SK-N-SH (cell line): ENCODE measurements around the gene PWWP2B. TPM values are rescaled to one million over a fixed set of nuclear protein-coding genes. Genes with fewer than 3 reads are reported as not detected.

Experiments used
- CTCF ChIA-PET: fragments of 300-600, 350-600 bp; formaldehyde crosslinking; extraction: SDS; loops from one replicate; lab custom pipeline; 2021; lab: Yijun Ruan, JAX
- POLR2A ChIA-PET: fragments of 350-600 bp; sonication (Branson Sonifier 250); formaldehyde crosslinking; extraction: SDS; loops from one replicate; lab custom pipeline; 2020; ENCODE audit warnings: antibody characterized with exemption, inconsistent platforms; lab: Yijun Ruan, JAX
- DNase-seq: peaks from one replicate; pipeline ENCODE4 v3.0.0; 2012
- H2AFZ ChIP-seq: fragments of 200-600 bp; sonication (generic); 2 replicates; pipeline ENCODE4 v1.8.1; 2016; ENCODE audit warnings: antibody characterized with exemption, mild to moderate bottlenecking, low read depth
- H3F3A ChIP-seq: fragments of 200-600 bp; sonication (generic); replicated peaks from 2 replicates; pipeline ENCODE3; 2016; ENCODE audit warnings: antibody characterized with exemption, mild to moderate bottlenecking; ENCODE audit not compliant: insufficient read depth
- H3K27ac ChIP-seq, 2 experiments: fragments of 200-500 bp in 1 of 2; fragments of 200-600 bp in 1 of 2; sonication (Bioruptor generic) in 1 of 2; sonication (generic), shearing (Covaris generic) in 1 of 2; 2 replicates each; pipeline versions ENCODE4 v1.5.1 to v1.6.1; 2014 to 2016; ENCODE audit warnings: low read depth in 2 of 2, inconsistent platforms in 1 of 2, low read length in 1 of 2, mild to moderate bottlenecking in 1 of 2, mixed read lengths in 1 of 2
- H3K27me3 ChIP-seq: fragments of 200-600 bp; sonication (generic), shearing (Covaris generic); 2 replicates; pipeline ENCODE4 v1.6.1; 2016; ENCODE audit warnings: mixed run types; ENCODE audit not compliant: insufficient read depth
- H3K36me3 ChIP-seq, 2 experiments: fragments of 200-500 bp in 1 of 2; fragments of 200-600 bp in 1 of 2; sonication (Bioruptor generic) in 1 of 2; sonication (generic) in 1 of 2; replicated peaks in 1 of 2; 2 replicates each; pipeline versions ENCODE3 to v1.5.1; 2014 to 2016; ENCODE audit warnings: low read length in 1 of 2, mild to moderate bottlenecking in 1 of 2; ENCODE audit not compliant: insufficient read depth in 2 of 2, control insufficient read depth in 1 of 2
- H3K4me1 ChIP-seq, 2 experiments: fragments of 200-500 bp in 1 of 2; fragments of 200-600 bp in 1 of 2; sonication (Bioruptor generic) in 1 of 2; sonication (generic), shearing (Covaris generic) in 1 of 2; 2 replicates each; pipeline versions ENCODE4 v1.5.1 to v1.6.1; 2014 to 2016; ENCODE audit warnings: low read depth in 1 of 2, low read length in 1 of 2, mixed run types in 1 of 2; ENCODE audit not compliant: insufficient read depth in 2 of 2, control insufficient read depth in 1 of 2
- H3K4me2 ChIP-seq: fragments of 200-600 bp; sonication (generic), shearing (Covaris generic); 2 replicates; pipeline ENCODE4 v1.6.1; 2017; ENCODE audit warnings: mixed run types
- H3K4me3 ChIP-seq, 2 experiments: fragments of 200-500 bp in 1 of 2; fragments of 200-600 bp in 1 of 2; sonication (Bioruptor generic) in 1 of 2; sonication (generic), shearing (Covaris generic) in 1 of 2; 2 replicates each; pipeline versions ENCODE4 v1.5.1 to v1.8.1; 2014 to 2016; ENCODE audit warnings: low read depth in 2 of 2, inconsistent platforms in 1 of 2, low read length in 1 of 2, mild to moderate bottlenecking in 1 of 2, mixed read lengths in 1 of 2, moderate library complexity in 1 of 2
- H3K79me2 ChIP-seq: fragments of 200-600 bp; sonication (generic); 2 replicates; pipeline ENCODE4 v1.8.1; 2017; ENCODE audit warnings: mild to moderate bottlenecking; ENCODE audit not compliant: insufficient read depth
- H3K9ac ChIP-seq: fragments of 200-600 bp; sonication (generic); 2 replicates; pipeline ENCODE4 v1.6.1; 2017; ENCODE audit warnings: mixed run types
- H3K9me2 ChIP-seq: fragments of 200-600 bp; sonication (generic); 2 replicates; pipeline ENCODE4 v1.6.1; 2017; ENCODE audit warnings: mixed run types
- H3K9me3 ChIP-seq: fragments of 200-600 bp; sonication (generic); 2 replicates; pipeline ENCODE4 v1.6.1; 2017; ENCODE audit warnings: mixed run types, mild to moderate bottlenecking, moderate library complexity
- H4K20me1 ChIP-seq: fragments of 200-600 bp; sonication (generic); 2 replicates; pipeline ENCODE4 v1.6.1; 2017; ENCODE audit warnings: mild to moderate bottlenecking, mixed run types; ENCODE audit not compliant: insufficient read depth
- CHD2 ChIP-seq: fragments of 150-350 bp; IDR thresholded peaks from 2 replicates; pipeline ENCODE4 v1.6.1; 2018; ENCODE audit warnings: low read length; ENCODE audit not compliant: partially characterized antibody
- EZH2phosphoT487 ChIP-seq: fragments of 200-600 bp; sonication (generic); IDR thresholded peaks from 2 replicates; pipeline ENCODE4 v1.6.1; 2017; ENCODE audit warnings: low read depth, mixed run types, mild to moderate bottlenecking, antibody characterized with exemption, moderate library complexity, borderline replicate concordance
- FOSL2 ChIP-seq: IDR thresholded peaks from 2 replicates; pipeline ENCODE4 v1.4.0; 2012; ENCODE audit warnings: low read depth, mild to moderate bottlenecking, moderate library complexity, borderline replicate concordance
- FOXJ3 ChIP-seq: sonication (generic); formaldehyde crosslinking; IDR thresholded peaks from 2 replicates; pipeline ENCODE4 v1.5.1; 2020; ENCODE audit warnings: mild to moderate bottlenecking, missing genetic modification reagents
- GABPA ChIP-seq: IDR thresholded peaks from 2 replicates; pipeline ENCODE4 v1.4.0; 2012; ENCODE audit warnings: low read depth, mild to moderate bottlenecking
- NFIC ChIP-seq: IDR thresholded peaks from 2 replicates; pipeline ENCODE4 v1.4.0; 2012; ENCODE audit warnings: borderline replicate concordance
- NRF1 ChIP-seq: IDR thresholded peaks from 2 replicates; pipeline ENCODE4 v1.6.1; 2012; ENCODE audit warnings: low read depth, mild to moderate bottlenecking, low read length
- POLR2AphosphoS5 ChIP-seq: IDR thresholded peaks from 2 replicates; pipeline ENCODE4 v1.6.1; 2012; ENCODE audit warnings: low read depth, low read length
- WGBS: methylation state at CpG from one replicate; pipeline ENCODE4 v1.1.6; 2017; ENCODE audit warnings: low lambda C conversion rate; 5-methylcytosine and 5-hydroxymethylcytosine counted together
- polyA plus RNA-seq, 3 experiments: library from polyadenylated mRNA; depleted of rRNA; stranded (reverse); fragments of >200 nt; gene quantifications; 2 replicates each; pipeline ENCODE4 v1.2.3, GENCODE V29; 2012
- TF ChIP-seq, protein P1 (sequence below): IDR thresholded peaks from 2 replicates; pipeline ENCODE4 v1.4.0; 2012; ENCODE audit warnings: low read depth
- TF ChIP-seq, protein P2 (sequence below): fragments of 200-600 bp; sonication (generic); IDR thresholded peaks from 2 replicates; pipeline ENCODE4 v1.6.1; 2017; ENCODE audit warnings: antibody characterized with exemption, mild to moderate bottlenecking, moderate library complexity
- TF ChIP-seq, protein P3 (sequence below): fragments of 150-350 bp; IDR thresholded peaks from 2 replicates; pipeline ENCODE4 v1.6.1; 2017; ENCODE audit warnings: antibody characterized with exemption, low read length, low read depth, borderline replicate concordance
- TF ChIP-seq, protein P4 (sequence below): IDR thresholded peaks from 2 replicates; pipeline ENCODE4 v1.4.0; 2012; ENCODE audit warnings: low read depth, borderline replicate concordance

PWWP2B gene
- polyA plus RNA-seq, 1 of the 3 experiments (the other 2 are of a cell fraction): 2.4 TPM

DNA sequence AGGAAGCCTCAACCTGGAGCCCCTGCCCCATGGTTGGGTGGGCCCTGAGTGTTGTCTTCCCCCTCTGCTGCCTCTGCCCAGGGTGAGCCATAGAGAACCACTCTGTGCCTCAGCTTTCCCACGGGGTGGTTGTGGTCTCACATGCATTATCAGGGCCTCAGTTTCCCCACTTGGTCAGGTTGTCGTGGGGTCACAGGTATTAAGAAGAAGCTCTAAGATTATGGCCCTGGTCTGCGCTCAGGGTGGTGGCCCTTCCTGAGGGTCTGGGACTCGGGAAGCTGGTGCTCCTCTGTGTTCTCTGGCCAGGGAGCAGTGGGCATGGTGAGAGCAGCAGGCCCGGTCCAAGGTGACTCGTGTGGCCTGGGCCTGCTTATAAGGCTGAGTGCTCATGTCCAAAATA is 47.2 kb upstream of the PWWP2B start:
- H3K27ac ChIP-seq: no peak overlapping the region
- no peaks in the 10 kb centered on the region for H3K27me3 ChIP-seq
- CTCF ChIA-PET: interaction anchor here (3.8 to 4.8 kb wide), 2 partner anchors 11 to 126 kb away, joined by 30 to 31 read pairs; no protein-coding TSS in a partner anchor
- peaks cover 5% of the 10 kb centered on the region; the same call in 1 of the 2 replicates for H4K20me1 ChIP-seq
- no peak for DNase-seq
- no peak overlapping the region for H3K4me3 ChIP-seq
- H3K4me2 ChIP-seq: no peak overlapping the region
- no peak overlapping the region for H2AFZ ChIP-seq
- no peaks in the 10 kb centered on the region for H3K79me2 ChIP-seq
- H3K4me1 ChIP-seq: no peaks in the 10 kb centered on the region
- no peak for TF ChIP-seq NRF1
- TF ChIP-seq, protein P1, sequence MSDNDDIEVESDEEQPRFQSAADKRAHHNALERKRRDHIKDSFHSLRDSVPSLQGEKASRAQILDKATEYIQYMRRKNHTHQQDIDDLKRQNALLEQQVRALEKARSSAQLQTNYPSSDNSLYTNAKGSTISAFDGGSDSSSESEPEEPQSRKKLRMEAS: no peak
- no peak for TF ChIP-seq CHD2
- TF ChIP-seq FOSL2: no peak
- TF ChIP-seq FOXJ3: no peak
- TF ChIP-seq, protein P2, sequence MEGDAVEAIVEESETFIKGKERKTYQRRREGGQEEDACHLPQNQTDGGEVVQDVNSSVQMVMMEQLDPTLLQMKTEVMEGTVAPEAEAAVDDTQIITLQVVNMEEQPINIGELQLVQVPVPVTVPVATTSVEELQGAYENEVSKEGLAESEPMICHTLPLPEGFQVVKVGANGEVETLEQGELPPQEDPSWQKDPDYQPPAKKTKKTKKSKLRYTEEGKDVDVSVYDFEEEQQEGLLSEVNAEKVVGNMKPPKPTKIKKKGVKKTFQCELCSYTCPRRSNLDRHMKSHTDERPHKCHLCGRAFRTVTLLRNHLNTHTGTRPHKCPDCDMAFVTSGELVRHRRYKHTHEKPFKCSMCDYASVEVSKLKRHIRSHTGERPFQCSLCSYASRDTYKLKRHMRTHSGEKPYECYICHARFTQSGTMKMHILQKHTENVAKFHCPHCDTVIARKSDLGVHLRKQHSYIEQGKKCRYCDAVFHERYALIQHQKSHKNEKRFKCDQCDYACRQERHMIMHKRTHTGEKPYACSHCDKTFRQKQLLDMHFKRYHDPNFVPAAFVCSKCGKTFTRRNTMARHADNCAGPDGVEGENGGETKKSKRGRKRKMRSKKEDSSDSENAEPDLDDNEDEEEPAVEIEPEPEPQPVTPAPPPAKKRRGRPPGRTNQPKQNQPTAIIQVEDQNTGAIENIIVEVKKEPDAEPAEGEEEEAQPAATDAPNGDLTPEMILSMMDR: no peak
- TF ChIP-seq GABPA: no peak
- TF ChIP-seq POLR2AphosphoS5: no peak
- TF ChIP-seq EZH2phosphoT487: no peak
- TF ChIP-seq NFIC: no peak
- TF ChIP-seq, protein P3, sequence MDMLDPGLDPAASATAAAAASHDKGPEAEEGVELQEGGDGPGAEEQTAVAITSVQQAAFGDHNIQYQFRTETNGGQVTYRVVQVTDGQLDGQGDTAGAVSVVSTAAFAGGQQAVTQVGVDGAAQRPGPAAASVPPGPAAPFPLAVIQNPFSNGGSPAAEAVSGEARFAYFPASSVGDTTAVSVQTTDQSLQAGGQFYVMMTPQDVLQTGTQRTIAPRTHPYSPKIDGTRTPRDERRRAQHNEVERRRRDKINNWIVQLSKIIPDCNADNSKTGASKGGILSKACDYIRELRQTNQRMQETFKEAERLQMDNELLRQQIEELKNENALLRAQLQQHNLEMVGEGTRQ: no peak
- TF ChIP-seq, protein P4, sequence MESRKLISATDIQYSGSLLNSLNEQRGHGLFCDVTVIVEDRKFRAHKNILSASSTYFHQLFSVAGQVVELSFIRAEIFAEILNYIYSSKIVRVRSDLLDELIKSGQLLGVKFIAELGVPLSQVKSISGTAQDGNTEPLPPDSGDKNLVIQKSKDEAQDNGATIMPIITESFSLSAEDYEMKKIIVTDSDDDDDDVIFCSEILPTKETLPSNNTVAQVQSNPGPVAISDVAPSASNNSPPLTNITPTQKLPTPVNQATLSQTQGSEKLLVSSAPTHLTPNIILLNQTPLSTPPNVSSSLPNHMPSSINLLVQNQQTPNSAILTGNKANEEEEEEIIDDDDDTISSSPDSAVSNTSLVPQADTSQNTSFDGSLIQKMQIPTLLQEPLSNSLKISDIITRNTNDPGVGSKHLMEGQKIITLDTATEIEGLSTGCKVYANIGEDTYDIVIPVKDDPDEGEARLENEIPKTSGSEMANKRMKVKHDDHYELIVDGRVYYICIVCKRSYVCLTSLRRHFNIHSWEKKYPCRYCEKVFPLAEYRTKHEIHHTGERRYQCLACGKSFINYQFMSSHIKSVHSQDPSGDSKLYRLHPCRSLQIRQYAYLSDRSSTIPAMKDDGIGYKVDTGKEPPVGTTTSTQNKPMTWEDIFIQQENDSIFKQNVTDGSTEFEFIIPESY: no peak
- POLR2A ChIA-PET: interaction anchor here (0.6 kb wide), 1 partner anchor 125 kb away, joined by 3 read pairs; no protein-coding TSS in a partner anchor
- H3K36me3 ChIP-seq: peaks cover 7 to 22% of the 10 kb centered on the region in 2 experiments
- no peak overlapping the region for H3K9ac ChIP-seq
- no peaks in the 10 kb centered on the region for H3K9me2 ChIP-seq
- no peaks in the 10 kb centered on the region for H3K9me3 ChIP-seq
- 84% methylated on average over 4 of the region's 6 CpGs for WGBS
- H3F3A ChIP-seq: no peaks in the 10 kb centered on the region
